ENCODE measurements around the gene PTOV1.
"Not testable (repeated sequence)": the region's sequence is repeated elsewhere in the genome, so short reads cannot be mapped to it uniquely, and the experiment has no call there.

The PTOV1 gene

GRCh38 chr19:49809160-49809940 lies 41.6 kb upstream of the PTOV1 start:
- no peaks in the 10 kb centered on the region for H3K27me3 ChIP-seq (ENCODE audit: control insufficient read depth, insufficient read depth, low read length)
- H3K27ac ChIP-seq (ENCODE audit: low read depth, low read length), result peak overlapping the region; percentile 76
- H3K4me1 ChIP-seq (ENCODE audit: control insufficient read depth, insufficient read depth, low read length), result peaks cover 7% of the 10 kb centered on the region
- H3K9ac ChIP-seq (ENCODE audit: low read length), result peak overlapping the region; percentile 74
- no peaks in the 10 kb centered on the region for H3K36me3 ChIP-seq (ENCODE audit: control insufficient read depth, insufficient read depth, low read length)
- H3K4me3 ChIP-seq (ENCODE audit: low read length), result peak overlapping the region; percentile 95

GRCh38 chr19:49809941-49810389 lies 41.0 kb upstream of the PTOV1 start:
- peak overlapping the region; percentile 95 for H3K4me3 ChIP-seq (ENCODE audit: low read length)

GRCh38 chr19:49811328-49811727 lies 39.6 kb upstream of the PTOV1 start:
- H3K27ac ChIP-seq (ENCODE audit: low read depth, low read length), result no peak overlapping the region
- no peak overlapping the region for H3K9ac ChIP-seq (ENCODE audit: low read length)
- peaks cover 7% of the 10 kb centered on the region for H3K4me1 ChIP-seq (ENCODE audit: control insufficient read depth, insufficient read depth, low read length)
- no peak overlapping the region for H3K4me3 ChIP-seq (ENCODE audit: low read length)
- H3K36me3 ChIP-seq (ENCODE audit: control insufficient read depth, insufficient read depth, low read length), result no peaks in the 10 kb centered on the region
- H3K27me3 ChIP-seq (ENCODE audit: control insufficient read depth, insufficient read depth, low read length), result no peaks in the 10 kb centered on the region

More at GRCh38 chr19:49809941-49810389, 41.0 kb upstream of the PTOV1 start:
- peaks cover 7% of the 10 kb centered on the region for H3K4me1 ChIP-seq (ENCODE audit: control insufficient read depth, insufficient read depth, low read length)
- no peak overlapping the region for H3K9ac ChIP-seq (ENCODE audit: low read length)
- H3K27me3 ChIP-seq (ENCODE audit: control insufficient read depth, insufficient read depth, low read length), result no peaks in the 10 kb centered on the region
- H3K27ac ChIP-seq (ENCODE audit: low read depth, low read length), result peak overlapping the region; percentile 76
- H3K36me3 ChIP-seq (ENCODE audit: control insufficient read depth, insufficient read depth, low read length), result no peaks in the 10 kb centered on the region

- Histone ChIP-seq H3K4me3 (ENCODE audit: low read length) (peak overlapping the region; percentile 81), H3K36me3 (ENCODE audit: control insufficient read depth, insufficient read depth, low read length) (no peaks in the 10 kb centered on the region), H3K9ac (ENCODE audit: low read length) (no peak overlapping the region), H3K4me1 (ENCODE audit: control insufficient read depth, insufficient read depth, low read length) (peaks cover 10% of the 10 kb centered on the region), H3K27me3 (ENCODE audit: control insufficient read depth, insufficient read depth, low read length) (no peaks in the 10 kb centered on the region), H3K27ac (ENCODE audit: low read depth, low read length) (peak overlapping the region; percentile 82)
Observed at GRCh38 chr19:49812452-49812996, 38.4 kb upstream of the PTOV1 start.

GRCh38 chr19:49812997-49813861 lies 37.7 kb upstream of the PTOV1 start, which contains the start of gene FUZ:
Gene FUZ (minus strand): TSS chr19:49813292. CDS start chr19:49813106, 186 bp downstream.
- no peaks in the 10 kb centered on the region for H3K36me3 ChIP-seq (ENCODE audit: control insufficient read depth, insufficient read depth, low read length)
- peak within 1 kb of the TSS; percentile 25 for H3K9ac ChIP-seq (ENCODE audit: low read length)
- peak within 1 kb of the TSS; percentile 82 for H3K27ac ChIP-seq (ENCODE audit: low read depth, low read length)
- no peaks in the 10 kb centered on the region for H3K27me3 ChIP-seq (ENCODE audit: control insufficient read depth, insufficient read depth, low read length)
- H3K4me1 ChIP-seq (ENCODE audit: control insufficient read depth, insufficient read depth, low read length), result peaks cover 10% of the 10 kb centered on the region
- H3K4me3 ChIP-seq (ENCODE audit: low read length), result peak within 1 kb of the TSS; percentile 81

GRCh38 chr19:49814010-49814409 lies 36.9 kb upstream of the PTOV1 start:
- Histone ChIP-seq H3K4me1 (ENCODE audit: control insufficient read depth, insufficient read depth, low read length) (peaks cover 10% of the 10 kb centered on the region), H3K4me3 (ENCODE audit: low read length) (peak overlapping the region; percentile 81), H3K36me3 (ENCODE audit: control insufficient read depth, insufficient read depth, low read length) (no peaks in the 10 kb centered on the region), H3K27me3 (ENCODE audit: control insufficient read depth, insufficient read depth, low read length) (no peaks in the 10 kb centered on the region), H3K9ac (ENCODE audit: low read length) (no peak overlapping the region), H3K27ac (ENCODE audit: low read depth, low read length) (peak overlapping the region; percentile 82)

GRCh38 chr19:49816590-49816989 lies 34.4 kb upstream of the PTOV1 start:
- Histone ChIP-seq H3K9ac (ENCODE audit: low read length) (no peak overlapping the region), H3K4me3 (ENCODE audit: low read length) (no peak overlapping the region)

GRCh38 chr19:49817964-49818648 lies 32.9 kb upstream of the PTOV1 start, which contains the start of gene MED25:
Gene MED25 (plus strand): TSS chr19:49818289. CDS start chr19:49818342, 53 bp downstream.
- no peaks in the 10 kb centered on the region for H3K27me3 ChIP-seq (ENCODE audit: control insufficient read depth, insufficient read depth, low read length)
- no peaks in the 10 kb centered on the region for H3K36me3 ChIP-seq (ENCODE audit: control insufficient read depth, insufficient read depth, low read length)
- peak within 1 kb of the TSS; percentile 64 for H3K9ac ChIP-seq (ENCODE audit: low read length)
- peaks cover 3% of the 10 kb centered on the region for H3K4me1 ChIP-seq (ENCODE audit: control insufficient read depth, insufficient read depth, low read length)
- peak within 1 kb of the TSS; percentile 95 for H3K27ac ChIP-seq (ENCODE audit: low read depth, low read length)
- peak within 1 kb of the TSS; percentile 92 for H3K4me3 ChIP-seq (ENCODE audit: low read length)

More at GRCh38 chr19:49816590-49816989, 34.4 kb upstream of the PTOV1 start:
- Histone ChIP-seq H3K4me1 (ENCODE audit: control insufficient read depth, insufficient read depth, low read length) (peaks cover 3% of the 10 kb centered on the region), H3K27ac (ENCODE audit: low read depth, low read length) (peak overlapping the region; percentile 95), H3K36me3 (ENCODE audit: control insufficient read depth, insufficient read depth, low read length) (no peaks in the 10 kb centered on the region), H3K27me3 (ENCODE audit: control insufficient read depth, insufficient read depth, low read length) (no peaks in the 10 kb centered on the region)

- H3K27me3 ChIP-seq (ENCODE audit: control insufficient read depth, insufficient read depth, low read length), result no peaks in the 10 kb centered on the region
- H3K36me3 ChIP-seq (ENCODE audit: control insufficient read depth, insufficient read depth, low read length), result no peaks in the 10 kb centered on the region
- peak overlapping the region; percentile 64 for H3K9ac ChIP-seq (ENCODE audit: low read length)
- H3K27ac ChIP-seq (ENCODE audit: low read depth, low read length), result peak overlapping the region; percentile 95
- peak overlapping the region; percentile 92 for H3K4me3 ChIP-seq (ENCODE audit: low read length)
- H3K4me1 ChIP-seq (ENCODE audit: control insufficient read depth, insufficient read depth, low read length), result peaks cover 3% of the 10 kb centered on the region
Observed at GRCh38 chr19:49818649-49819370, 32.1 kb upstream of the PTOV1 start.

GRCh38 chr19:49819452-49820115 lies 31.4 kb upstream of the PTOV1 start:
- H3K36me3 ChIP-seq (ENCODE audit: control insufficient read depth, insufficient read depth, low read length); H3K27me3 ChIP-seq (ENCODE audit: control insufficient read depth, insufficient read depth, low read length); H3K4me1 ChIP-seq (ENCODE audit: control insufficient read depth, insufficient read depth, low read length); H3K27ac ChIP-seq (ENCODE audit: low read depth, low read length); H3K9ac ChIP-seq (ENCODE audit: low read length): not testable (repeated sequence)
- peak overlapping the region; percentile 92 for H3K4me3 ChIP-seq (ENCODE audit: low read length)

GRCh38 chr19:49820125-49820524 lies 30.8 kb upstream of the PTOV1 start:
- Histone ChIP-seq H3K9ac (ENCODE audit: low read length) (no peak overlapping the region), H3K4me1 (ENCODE audit: control insufficient read depth, insufficient read depth, low read length) (peaks cover 3% of the 10 kb centered on the region), H3K4me3 (ENCODE audit: low read length) (no peak overlapping the region), H3K36me3 (ENCODE audit: control insufficient read depth, insufficient read depth, low read length) (peaks cover 3% of the 10 kb centered on the region), H3K27ac (ENCODE audit: low read depth, low read length) (no peak overlapping the region), H3K27me3 (ENCODE audit: control insufficient read depth, insufficient read depth, low read length) (no peaks in the 10 kb centered on the region)

Measured in rectal smooth muscle tissue (tissue), 1 donor.